HCT116 (cell line): Measurements from ENCODE around the gene OXER1. TPM values are rescaled to one million over a fixed set of nuclear protein-coding genes. Genes with fewer than 3 reads are reported as not detected.

Experiments used
- ATAC-seq: fragments of 200-7000 bp; cut with Tn5 transposase; 2 replicates; pipeline ENCODE4 v1.9.1; 2020; ENCODE audit warnings: mild to moderate bottlenecking, moderate library complexity
- BruUV-seq: library from RNA; stranded (reverse); fragments of 400-500 nt; replicated peaks from 2 replicates; lab custom pipeline; 2021; lab: Mats Ljungman, UMichigan
- CTCF ChIA-PET: fragments of 300-600 bp; sonication (Branson Sonifier 250); formaldehyde crosslinking; loops from one replicate; lab custom pipeline; 2021; ENCODE audit warnings: antibody characterized with exemption; lab: Charles Lee
- POLR2A ChIA-PET: fragments of 300-600, 350-600 bp; sonication (Branson Sonifier 250); formaldehyde crosslinking; loops from one replicate; lab custom pipeline; 2021; ENCODE audit warnings: antibody characterized with exemption; lab: Charles Lee
- RAD21 ChIA-PET, 2 experiments: fragments of 300-600 bp; sonication (Branson Sonifier 250); formaldehyde crosslinking; loops; one replicate each; lab custom pipeline; 2023; ENCODE audit warnings: low total read pairs in 2 of 2; ENCODE audit not compliant: uncharacterized antibody in 2 of 2, unreplicated experiment in 2 of 2, low non-redundant PET in 1 of 2; lab: Charles Lee
- DNase-seq: peaks from one replicate; pipeline ENCODE4 v3.0.0-alpha.2; 2010; ENCODE audit warnings: low read depth, low spot score
- H2AFZ ChIP-seq: fragments of 200-600 bp; shearing (Covaris generic), sonication (generic); 2 replicates; pipeline ENCODE4 v1.6.1; 2017; ENCODE audit warnings: low read depth, mixed run types, mixed read lengths, antibody characterized with exemption, low read length; ENCODE audit not compliant: poor library complexity, severe bottlenecking
- H3K27ac ChIP-seq: 2 replicates; pipeline ENCODE4 v1.5.1; 2012; ENCODE audit warnings: low read depth, low read length
- H3K27me3 ChIP-seq: fragments of 200-600 bp; sonication (generic); 2 replicates; pipeline ENCODE4 v1.6.1; 2016; ENCODE audit warnings: mixed run types, low read length, mixed read lengths; ENCODE audit not compliant: insufficient read depth
- H3K36me3 ChIP-seq, 2 experiments: fragments of 200-500 bp in 1 of 2; fragments of 200-600 bp in 1 of 2; sonication (Bioruptor generic) in 1 of 2; sonication (generic) in 1 of 2; 2 replicates each; pipeline versions ENCODE4 v1.5.1 to v1.6.1; 2014 to 2016; ENCODE audit warnings: low read length in 2 of 2, inconsistent platforms in 1 of 2, mixed read lengths in 1 of 2, mixed run types in 1 of 2; ENCODE audit not compliant: insufficient read depth in 2 of 2, control insufficient read depth in 1 of 2
- H3K4me1 ChIP-seq, 2 experiments: fragments of 200-600 bp in 1 of 2; sonication (generic) in 1 of 2; 2 replicates each; pipeline versions ENCODE4 v1.5.1 to v1.6.1; 2012 to 2017; ENCODE audit warnings: low read length in 2 of 2, inconsistent platforms in 1 of 2, mild to moderate bottlenecking in 1 of 2, mixed read lengths in 1 of 2, mixed run types in 1 of 2, moderate library complexity in 1 of 2; ENCODE audit not compliant: insufficient read depth in 2 of 2, control insufficient read depth in 1 of 2
- H3K4me2 ChIP-seq: fragments of 200-600 bp; sonication (generic); 2 replicates; pipeline ENCODE4 v1.6.1; 2017; ENCODE audit warnings: mixed run types, low read length, mixed read lengths
- H3K4me3 ChIP-seq, 2 experiments: fragments of 200-600 bp in 1 of 2; sonication (generic) in 1 of 2; replicated peaks in 1 of 2; 2 replicates each; pipeline ENCODE4 v1.5.1; 2011 to 2016; ENCODE audit warnings: low read length in 2 of 2, control low read depth in 1 of 2, low read depth in 1 of 2, mild to moderate bottlenecking in 1 of 2, mixed read lengths in 1 of 2, mixed run types in 1 of 2
- H3K79me2 ChIP-seq: fragments of 200-600 bp; sonication (generic); 2 replicates; pipeline ENCODE4 v1.6.1; 2017; ENCODE audit warnings: mild to moderate bottlenecking, mixed run types, low read length, moderate library complexity, mixed read lengths; ENCODE audit not compliant: insufficient read depth
- H3K9ac ChIP-seq: fragments of 200-600 bp; sonication (generic); 2 replicates; pipeline ENCODE4 v1.6.1; 2016; ENCODE audit warnings: low read length, mixed read lengths
- H3K9me2 ChIP-seq: fragments of 200-600 bp; sonication (generic), shearing (Covaris generic); 2 replicates; pipeline ENCODE4 v1.6.1; 2017; ENCODE audit warnings: mixed run types, mild to moderate bottlenecking, moderate library complexity; ENCODE audit not compliant: insufficient read depth
- H3K9me3 ChIP-seq, 2 experiments: fragments of 200-500 bp in 1 of 2; fragments of 200-600 bp in 1 of 2; sonication (Bioruptor generic) in 1 of 2; sonication (generic) in 1 of 2; 2 replicates each; pipeline ENCODE4 v1.6.1; 2014 to 2017; ENCODE audit warnings: low read length in 2 of 2, mixed read lengths in 2 of 2, inconsistent platforms in 1 of 2, low read depth in 1 of 2, mild to moderate bottlenecking in 1 of 2, mixed run types in 1 of 2, moderate library complexity in 1 of 2; ENCODE audit not compliant: control insufficient read depth in 1 of 2, insufficient read depth in 1 of 2
- H4K20me1 ChIP-seq: fragments of 200-600 bp; sonication (generic), shearing (Covaris generic); 2 replicates; pipeline ENCODE4 v1.6.1; 2017; ENCODE audit warnings: mixed run types, mild to moderate bottlenecking, moderate library complexity; ENCODE audit not compliant: insufficient read depth
- ATF3 ChIP-seq: IDR thresholded peaks from 2 replicates; pipeline ENCODE4 v1.6.1; 2012
- CBX3 ChIP-seq: IDR thresholded peaks from 2 replicates; pipeline ENCODE4 v1.6.1; 2012; ENCODE audit warnings: low read depth
- CEBPB ChIP-seq: IDR thresholded peaks from 2 replicates; pipeline ENCODE4 v1.6.1; 2012; ENCODE audit warnings: low read depth
- CTCF ChIP-seq, 3 experiments: fragments of 200-600 bp in 1 of 3; sonication (generic) in 1 of 3; IDR thresholded peaks in 2 of 3; conservative IDR thresholded peaks in 1 of 3; 2 replicates each; pipeline ENCODE4 v1.5.1; 2012 to 2017; ENCODE audit warnings: low read depth in 2 of 3, low read length in 2 of 3, antibody characterized with exemption in 1 of 3, borderline replicate concordance in 1 of 3, control low read depth in 1 of 3, mild to moderate bottlenecking in 1 of 3, mixed read lengths in 1 of 3, mixed run types in 1 of 3, moderate library complexity in 1 of 3; ENCODE audit not compliant: insufficient read depth in 1 of 3
- EZH2phosphoT487 ChIP-seq: fragments of 200-600 bp; IDR thresholded peaks from 2 replicates; pipeline ENCODE4 v1.6.1; 2018; ENCODE audit warnings: antibody characterized with exemption, borderline replicate concordance
- FOSL1 ChIP-seq: IDR thresholded peaks from 2 replicates; pipeline ENCODE4 v1.6.1; 2012; ENCODE audit warnings: low read depth
- JUND ChIP-seq: IDR thresholded peaks from 2 replicates; pipeline ENCODE4 v1.6.1; 2012
- RAD21 ChIP-seq: IDR thresholded peaks from 2 replicates; pipeline ENCODE4 v1.6.1; 2012; ENCODE audit warnings: low read depth, mild to moderate bottlenecking
- SIN3A ChIP-seq: IDR thresholded peaks from 2 replicates; pipeline ENCODE4 v1.6.1; 2012; ENCODE audit warnings: low read depth
- SRF ChIP-seq: IDR thresholded peaks from 2 replicates; pipeline ENCODE4 v1.6.1; 2012; ENCODE audit warnings: low read depth
- YY1 ChIP-seq: IDR thresholded peaks from 2 replicates; pipeline ENCODE4 v1.6.1; 2011; ENCODE audit warnings: low read length, low read depth, moderate library complexity, mild to moderate bottlenecking; ENCODE audit not compliant: insufficient replicate concordance; ENCODE audit errors: extremely low read depth
- ZFX ChIP-seq: fragments of 450-650 bp; IDR thresholded peaks from 2 replicates; pipeline ENCODE4 v1.6.1; 2017
- ZNF274 ChIP-seq: fragments of 200-500 bp; sonication (Bioruptor generic); IDR thresholded peaks from 2 replicates; pipeline ENCODE4 v1.6.1; 2014; ENCODE audit warnings: mild to moderate bottlenecking, low read depth, low read length, inconsistent platforms
- intact Hi-C: fragments of 100-400 bp; cut with micrococcal nuclease; formaldehyde crosslinking; loops from 2 replicates; pipeline ENCODE4 v1.10.0; 2022
- total RNA-seq: library from RNA; stranded (reverse); gene quantifications from one replicate; pipeline ENCODE4 v1.2.1, GENCODE V29; 2021; ENCODE audit not compliant: unreplicated experiment
- TF ChIP-seq, protein P1 (sequence below): IDR thresholded peaks from 2 replicates; pipeline ENCODE4 v1.6.1; 2012; ENCODE audit warnings: low read depth

Gene OXER1
- total RNA-seq, 1 experiment from 2014 or later: not detected

DNA sequence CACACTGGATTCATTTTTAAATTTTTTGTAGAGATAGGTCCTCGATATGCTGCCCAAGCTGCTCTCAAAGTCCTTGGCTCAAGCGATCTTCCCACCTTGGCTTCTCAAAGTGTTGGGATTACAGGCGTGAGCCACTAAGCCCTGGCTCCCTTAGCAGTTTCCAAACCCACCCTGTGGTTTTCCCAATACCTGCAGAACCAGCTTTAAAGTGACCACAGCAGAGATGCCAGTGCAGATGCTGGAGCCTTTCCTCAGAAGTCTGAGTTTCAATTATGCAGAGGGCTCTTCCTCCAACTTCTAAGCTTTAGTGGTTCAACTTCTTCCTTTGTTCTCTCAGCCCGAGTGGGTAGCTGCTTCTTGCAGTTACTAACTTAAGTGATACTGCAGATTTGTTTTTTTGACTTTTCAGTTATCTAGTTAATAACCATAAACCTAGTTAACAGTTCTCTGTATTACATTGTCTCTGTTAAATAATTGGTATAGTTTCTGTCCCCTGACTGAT is 36.6 kb upstream of the OXER1 start:
- Histone ChIP-seq H3K79me2 (no peaks in the 10 kb centered on the region), H3K27me3 (no peaks in the 10 kb centered on the region), H4K20me1 (no peaks in the 10 kb centered on the region), H3K27ac (no peak overlapping the region), H3K9me2 (no peaks in the 10 kb centered on the region), H2AFZ (no peak overlapping the region), H3K9ac (no peak overlapping the region), H3K4me1 (no peaks in the 10 kb centered on the region), H3K4me2 (no peak overlapping the region), H3K4me3 (no peak overlapping the region), H3K36me3 (no peaks in the 10 kb centered on the region), H3K9me3 (no peaks in the 10 kb centered on the region)
- ChIA-PET CTCF (no interaction called here), RAD21 (no interaction called here), POLR2A (interaction anchor here (1.3 kb wide), 1 partner anchor 10 kb away, joined by 3 read pairs; no protein-coding TSS in a partner anchor)
- DNase-seq: no peak
- no TSS peak for BruUV-seq
- TF ChIP-seq RAD21: no peak
- TF ChIP-seq, protein P1, sequence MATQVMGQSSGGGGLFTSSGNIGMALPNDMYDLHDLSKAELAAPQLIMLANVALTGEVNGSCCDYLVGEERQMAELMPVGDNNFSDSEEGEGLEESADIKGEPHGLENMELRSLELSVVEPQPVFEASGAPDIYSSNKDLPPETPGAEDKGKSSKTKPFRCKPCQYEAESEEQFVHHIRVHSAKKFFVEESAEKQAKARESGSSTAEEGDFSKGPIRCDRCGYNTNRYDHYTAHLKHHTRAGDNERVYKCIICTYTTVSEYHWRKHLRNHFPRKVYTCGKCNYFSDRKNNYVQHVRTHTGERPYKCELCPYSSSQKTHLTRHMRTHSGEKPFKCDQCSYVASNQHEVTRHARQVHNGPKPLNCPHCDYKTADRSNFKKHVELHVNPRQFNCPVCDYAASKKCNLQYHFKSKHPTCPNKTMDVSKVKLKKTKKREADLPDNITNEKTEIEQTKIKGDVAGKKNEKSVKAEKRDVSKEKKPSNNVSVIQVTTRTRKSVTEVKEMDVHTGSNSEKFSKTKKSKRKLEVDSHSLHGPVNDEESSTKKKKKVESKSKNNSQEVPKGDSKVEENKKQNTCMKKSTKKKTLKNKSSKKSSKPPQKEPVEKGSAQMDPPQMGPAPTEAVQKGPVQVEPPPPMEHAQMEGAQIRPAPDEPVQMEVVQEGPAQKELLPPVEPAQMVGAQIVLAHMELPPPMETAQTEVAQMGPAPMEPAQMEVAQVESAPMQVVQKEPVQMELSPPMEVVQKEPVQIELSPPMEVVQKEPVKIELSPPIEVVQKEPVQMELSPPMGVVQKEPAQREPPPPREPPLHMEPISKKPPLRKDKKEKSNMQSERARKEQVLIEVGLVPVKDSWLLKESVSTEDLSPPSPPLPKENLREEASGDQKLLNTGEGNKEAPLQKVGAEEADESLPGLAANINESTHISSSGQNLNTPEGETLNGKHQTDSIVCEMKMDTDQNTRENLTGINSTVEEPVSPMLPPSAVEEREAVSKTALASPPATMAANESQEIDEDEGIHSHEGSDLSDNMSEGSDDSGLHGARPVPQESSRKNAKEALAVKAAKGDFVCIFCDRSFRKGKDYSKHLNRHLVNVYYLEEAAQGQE: no peak
- TF ChIP-seq CEBPB: no peak
- TF ChIP-seq CTCF (IDR thresholded peaks at IDR 0.05 in 2 of 3, conservative IDR thresholded peaks at IDR 0.05 in 1 of 3; ENCODE audit: borderline replicate concordance in 1 of 3, insufficient read depth in 1 of 3, low read depth in 2 of 3, low read length in 2 of 3): no peak
- TF ChIP-seq YY1: no peak
- no peak for TF ChIP-seq JUND
- no peak for TF ChIP-seq CBX3
- TF ChIP-seq ATF3: no peak
- no peak for TF ChIP-seq ZNF274
- no peak for TF ChIP-seq FOSL1
- no peak for TF ChIP-seq EZH2phosphoT487
- TF ChIP-seq ZFX: no peak
- TF ChIP-seq SIN3A: no peak
- no peak for TF ChIP-seq SRF
- ATAC-seq: no peak
- intact Hi-C loops: no loop called here
